COLO829 (cell line): ENCODE data around the gene TUBAL3.
A peak's percentile ranks its signal among the peaks of the same experiment; 100 is the strongest.
"Not testable (repeated sequence)": the region's sequence is repeated elsewhere in the genome, so short reads cannot be mapped to it uniquely, and the experiment has no call there.

Source experiments
- DNase-seq: peaks from one replicate; pipeline ENCODE4 v3.0.0; 2012; ENCODE audit warnings: low spot score

The TUBAL3 gene

DNA sequence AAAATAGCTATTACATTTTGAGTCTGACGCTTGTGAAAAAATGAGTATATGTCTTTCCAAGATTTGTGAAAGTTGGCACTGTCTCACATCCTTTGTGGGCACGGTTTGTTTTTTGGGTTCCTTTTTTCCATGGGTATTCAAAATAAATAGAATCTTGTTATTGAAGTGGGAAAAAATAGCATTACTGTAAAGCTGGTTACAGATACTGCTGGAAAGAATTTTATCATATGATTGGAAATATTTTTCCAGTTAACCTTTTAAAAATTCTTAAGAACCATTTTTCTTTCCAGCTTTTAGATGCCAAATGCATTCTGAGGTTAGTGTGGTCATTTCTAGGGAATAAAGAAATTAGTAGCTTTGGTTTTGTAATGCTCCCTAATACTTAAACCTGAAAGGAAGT lies 19.1 kb upstream of the TUBAL3 start:
- DNase-seq = no peak

DNA sequence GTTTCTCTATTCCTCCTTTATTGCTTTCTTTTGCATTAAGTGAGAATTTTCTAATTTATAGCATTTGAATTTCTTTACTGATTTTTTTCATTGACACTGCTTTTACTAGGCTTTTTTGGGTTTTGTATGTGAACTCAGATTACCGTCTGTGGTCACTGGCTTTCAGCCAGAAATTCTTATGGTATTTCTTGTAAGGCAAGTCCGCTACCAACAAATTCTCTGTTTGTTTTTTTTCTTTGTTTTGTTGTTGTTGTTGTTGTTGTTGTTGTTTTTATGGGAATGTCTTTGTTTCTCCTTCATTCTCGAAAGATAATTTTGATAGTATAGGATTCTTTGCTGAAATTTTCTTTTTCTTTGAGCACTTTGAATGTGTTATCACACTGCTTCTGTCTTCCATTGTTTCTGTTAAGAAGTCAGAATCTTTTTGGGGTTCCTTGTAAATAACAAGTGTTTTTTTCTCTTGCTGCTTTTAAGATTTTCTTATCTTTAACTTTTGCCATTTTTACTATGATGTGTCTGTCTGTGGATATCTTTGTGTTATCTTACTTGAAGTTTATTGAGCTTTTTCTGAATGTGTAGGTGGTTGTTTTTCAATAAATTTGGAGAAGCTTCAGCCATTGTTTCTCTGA lies 15.0 kb upstream of the TUBAL3 start:
- no peak for DNase-seq

DNA sequence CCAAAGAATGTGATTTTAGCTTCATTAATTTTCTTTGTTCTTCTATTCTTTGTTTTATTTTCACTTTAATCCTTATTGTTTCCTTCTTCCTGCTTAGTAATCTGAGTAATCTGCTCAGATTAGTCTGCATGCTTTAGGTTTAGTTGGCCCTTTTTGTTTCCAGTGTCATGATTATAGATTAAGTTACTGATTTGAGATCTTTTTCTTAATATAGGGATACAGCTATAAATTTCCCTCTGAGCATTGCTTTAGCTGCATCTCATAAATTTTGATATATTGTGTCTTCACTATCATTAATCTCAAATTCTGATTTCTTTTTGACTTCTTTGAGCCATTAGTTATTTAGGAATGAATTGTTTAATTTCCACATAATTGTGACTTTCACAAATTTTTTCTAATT lies 14.0 kb upstream of the TUBAL3 start:
- DNase-seq = no peak

DNA sequence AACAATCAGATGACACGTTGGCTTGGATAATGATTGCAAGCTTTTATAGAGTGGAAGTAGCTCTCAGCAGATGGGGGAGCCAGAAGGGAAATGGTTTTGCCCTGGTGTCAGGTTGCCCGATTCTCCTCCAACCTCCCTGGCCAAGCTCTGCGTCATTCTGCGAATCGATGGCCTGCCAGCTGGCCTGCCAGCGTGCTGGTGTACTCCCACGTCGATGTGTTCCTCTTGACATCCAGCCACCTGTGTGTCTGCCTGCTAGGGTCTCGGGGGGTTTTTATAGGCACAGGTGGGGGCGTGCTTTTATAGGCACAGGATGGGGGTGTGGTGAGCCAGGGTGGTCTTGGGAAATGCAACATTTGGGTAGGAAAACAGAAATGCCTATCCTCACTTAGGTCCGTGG lies 12.4 kb upstream of the TUBAL3 start:
- DNase-seq = no peak

DNA sequence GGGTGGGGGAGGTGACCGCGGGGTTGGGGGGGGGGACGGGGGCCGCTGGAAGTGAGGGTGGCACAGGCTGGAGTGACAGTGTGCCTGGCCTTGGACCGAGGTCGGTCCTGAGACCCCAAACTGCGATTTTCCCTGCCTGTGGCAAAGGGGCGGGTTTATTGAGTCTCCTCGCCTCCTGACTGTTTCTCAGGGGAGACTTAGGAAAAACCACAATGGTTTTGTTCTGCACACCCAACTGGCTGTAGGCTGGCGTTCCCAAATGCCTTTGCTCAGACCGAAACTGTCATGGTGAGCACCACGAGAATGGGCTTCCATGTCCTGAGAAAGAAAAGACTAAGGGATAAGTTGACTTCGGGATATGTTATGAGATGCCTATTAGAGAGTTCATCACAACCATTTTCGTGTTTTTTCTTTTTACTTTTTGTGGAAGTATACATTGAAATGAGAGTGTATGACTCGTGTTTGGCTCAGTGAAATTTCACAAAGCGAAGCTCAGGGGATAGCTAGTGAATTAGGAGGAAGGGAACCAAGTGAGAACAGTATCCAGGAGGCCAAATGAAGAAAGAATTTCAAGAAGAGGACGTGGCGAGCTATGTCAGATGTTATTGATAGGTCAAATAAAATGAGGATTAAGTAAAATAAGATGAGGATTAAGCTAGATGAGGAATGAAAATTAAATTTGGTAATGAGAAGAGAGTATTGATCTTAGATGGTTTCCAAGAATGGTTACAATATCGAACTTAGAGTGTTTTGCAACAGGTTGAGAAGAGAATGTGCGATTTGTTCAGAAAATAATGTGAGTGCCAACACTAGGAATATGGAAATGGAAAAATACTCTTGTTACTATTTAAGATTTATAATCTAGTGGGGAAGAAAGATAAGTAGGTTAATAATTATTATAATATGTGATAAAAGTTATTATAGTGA lies 8.6 kb upstream of the TUBAL3 start:
- DNase-seq = peak; percentile 16

DNA sequence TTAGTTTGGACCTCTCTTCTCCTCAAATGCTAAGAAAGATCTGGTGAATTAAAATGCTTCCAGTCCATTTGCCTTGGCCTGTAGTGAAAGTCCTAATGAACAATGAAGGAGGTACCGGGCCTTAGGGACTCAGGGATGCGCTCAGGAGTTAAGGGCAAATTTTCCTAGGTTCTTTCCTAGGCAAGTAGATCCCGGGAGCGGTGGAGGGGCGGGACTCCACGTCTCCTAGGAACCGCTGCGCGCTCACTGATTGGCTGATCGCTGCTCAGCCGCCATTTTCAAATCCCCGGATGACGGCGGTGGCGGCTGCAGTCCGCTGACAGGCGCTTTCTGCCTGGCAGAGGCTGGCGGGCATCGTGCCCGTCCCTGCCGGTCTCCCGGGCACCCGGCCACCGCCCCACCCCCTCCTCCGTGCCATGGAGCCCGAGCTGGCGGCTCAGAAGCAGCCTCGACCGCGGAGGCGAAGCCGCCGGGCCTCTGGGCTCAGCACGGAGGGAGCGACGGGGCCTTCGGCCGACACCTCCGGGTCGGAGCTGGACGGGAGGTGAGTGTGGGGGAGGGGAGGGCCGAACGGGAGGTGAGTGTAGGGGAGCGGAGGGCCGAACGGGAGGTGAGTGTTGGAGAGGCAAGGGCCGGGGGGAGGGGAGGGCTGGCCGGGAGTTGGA lies 7.8 kb upstream of the TUBAL3 start, which contains the start of gene NET1:
Gene NET1 (plus strand): TSS at position 281 of the 665 bp plus-strand sequence. CDS start 136 bp downstream, at position 417.
- peak; percentile 95 for DNase-seq

DNA sequence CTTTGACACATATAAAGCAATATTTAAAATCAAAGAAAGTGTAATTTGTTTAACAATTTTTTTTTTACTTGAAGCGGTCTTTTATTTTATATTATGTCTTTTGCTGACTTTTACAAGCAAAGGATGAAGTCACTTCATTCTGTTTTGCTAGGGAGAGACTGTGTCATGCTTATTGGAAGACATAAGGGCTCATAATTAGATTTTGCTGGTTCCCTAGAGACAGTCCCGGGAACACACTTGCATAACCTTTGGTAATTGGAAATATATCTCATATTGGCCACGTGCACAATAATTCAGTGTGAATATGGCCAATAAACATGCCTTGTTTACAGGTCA lies 7.3 kb upstream of the TUBAL3 start:
- DNase-seq = no peak

DNA sequence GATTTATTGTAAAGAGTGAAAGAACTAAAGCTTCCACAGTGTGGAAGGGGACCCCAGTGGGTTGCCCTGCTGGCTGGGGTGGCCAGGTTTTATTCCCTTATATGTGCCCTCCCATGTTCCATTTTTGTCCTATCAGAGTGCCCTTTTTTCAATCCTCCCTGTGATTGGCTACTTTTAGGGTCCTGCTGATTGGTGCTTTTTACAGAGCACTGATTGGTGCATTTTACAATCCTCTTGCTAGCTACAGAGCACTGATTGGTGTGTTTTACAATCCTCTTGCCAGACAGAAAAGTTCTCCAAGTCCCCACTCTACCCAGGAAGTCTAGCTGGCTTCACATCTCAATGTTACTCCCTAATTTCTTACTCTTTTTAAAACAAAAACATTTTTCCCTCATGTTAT lies 6.2 kb upstream of the TUBAL3 start:
- DNase-seq = not testable (repeated sequence)

DNA sequence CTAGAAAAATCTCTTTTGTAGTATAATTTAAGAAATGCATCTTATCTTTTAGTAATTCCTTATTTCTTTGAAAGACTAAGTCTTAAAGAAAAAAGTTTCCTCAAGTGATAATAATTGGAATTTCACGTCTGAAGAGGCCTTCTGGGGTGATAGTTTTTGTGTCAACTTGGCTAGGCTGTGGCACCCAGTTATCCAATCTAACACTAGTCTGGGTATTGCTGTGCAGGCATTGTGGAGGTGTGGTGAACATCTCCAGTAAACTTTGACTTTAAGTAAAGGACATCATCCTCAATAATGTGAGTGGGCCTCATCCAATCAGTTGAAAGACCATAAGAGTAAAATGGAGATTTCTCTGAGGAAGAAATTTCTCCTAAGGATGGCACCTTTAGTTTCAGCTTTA lies 2.3 kb upstream of the TUBAL3 start:
- no peak for DNase-seq

DNA sequence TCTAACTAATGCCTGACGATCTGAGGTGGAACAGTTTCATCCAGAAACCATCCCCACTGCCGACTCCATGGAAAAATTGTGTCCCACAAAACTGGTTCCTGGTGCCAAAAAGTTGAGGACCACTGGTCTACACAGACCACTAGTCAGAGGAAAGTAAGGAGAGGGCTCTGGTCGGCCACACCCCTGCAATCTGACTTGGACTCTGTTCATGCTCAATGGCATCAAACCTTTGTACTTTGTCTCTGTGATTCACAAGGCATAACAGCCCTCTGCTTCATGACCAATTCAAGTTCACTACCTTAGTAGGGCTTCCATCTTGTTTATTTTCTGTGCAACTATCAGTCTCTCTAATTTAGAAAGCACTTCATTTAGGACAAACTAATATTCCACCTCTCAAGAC lies 1.8 kb downstream of the TUBAL3 start:
- no peak for DNase-seq

DNA sequence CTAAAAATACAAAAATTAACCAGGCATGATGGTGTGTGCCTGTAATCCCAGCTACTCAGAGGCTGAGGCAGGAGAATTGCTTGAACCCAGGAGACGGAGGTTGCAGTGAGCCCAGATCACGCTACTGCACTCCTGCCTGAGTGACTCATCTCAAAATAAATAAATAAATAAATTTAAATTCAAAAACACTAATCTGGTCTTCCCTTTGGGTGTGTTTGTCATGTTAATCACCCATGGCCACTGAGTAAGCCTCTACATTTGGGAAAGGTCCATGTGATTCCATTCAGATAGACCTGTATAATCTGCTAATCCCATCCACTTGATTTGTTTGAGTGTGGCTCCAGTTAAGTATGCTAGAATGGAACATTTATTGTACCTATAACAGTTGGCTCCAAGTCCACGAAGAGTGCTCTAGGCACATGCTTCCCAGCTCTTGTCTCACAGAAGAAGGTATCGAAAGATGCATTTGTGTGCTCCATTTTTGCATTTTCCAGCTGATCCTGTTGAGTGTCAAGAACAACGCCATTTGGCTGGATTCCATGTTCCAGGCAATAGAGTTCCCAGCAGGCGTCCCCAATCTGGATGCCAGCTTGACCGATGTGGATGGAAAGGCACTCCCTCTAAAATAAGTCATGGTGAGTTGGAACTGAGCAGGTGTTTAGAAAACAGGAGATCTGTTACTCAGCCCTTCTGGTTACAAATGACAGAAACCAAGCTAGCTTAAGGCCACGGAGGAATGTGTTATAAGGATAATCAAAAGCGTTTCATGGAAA lies 4.0 kb downstream of the TUBAL3 start:
- DNase-seq = no peak

DNA sequence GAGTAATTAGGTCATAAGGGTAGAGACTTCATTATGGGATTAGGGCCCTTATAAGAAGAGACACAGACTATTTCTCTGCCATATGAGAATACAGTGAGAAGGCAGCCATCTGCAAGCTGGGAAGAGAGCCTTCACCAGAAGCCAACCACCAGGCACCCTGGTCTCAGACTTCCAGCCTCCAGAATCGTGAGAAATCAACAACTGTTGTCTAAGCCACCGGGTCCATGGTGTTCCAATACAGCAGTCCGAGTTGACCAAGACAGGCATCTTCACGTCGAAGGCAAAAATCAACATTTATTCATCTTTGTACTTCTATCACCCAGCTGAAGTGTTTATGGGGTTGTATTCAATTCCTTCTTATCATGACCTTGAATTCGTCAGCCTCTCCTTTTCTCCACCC lies 5.3 kb downstream of the TUBAL3 start:
- no peak for DNase-seq

DNA sequence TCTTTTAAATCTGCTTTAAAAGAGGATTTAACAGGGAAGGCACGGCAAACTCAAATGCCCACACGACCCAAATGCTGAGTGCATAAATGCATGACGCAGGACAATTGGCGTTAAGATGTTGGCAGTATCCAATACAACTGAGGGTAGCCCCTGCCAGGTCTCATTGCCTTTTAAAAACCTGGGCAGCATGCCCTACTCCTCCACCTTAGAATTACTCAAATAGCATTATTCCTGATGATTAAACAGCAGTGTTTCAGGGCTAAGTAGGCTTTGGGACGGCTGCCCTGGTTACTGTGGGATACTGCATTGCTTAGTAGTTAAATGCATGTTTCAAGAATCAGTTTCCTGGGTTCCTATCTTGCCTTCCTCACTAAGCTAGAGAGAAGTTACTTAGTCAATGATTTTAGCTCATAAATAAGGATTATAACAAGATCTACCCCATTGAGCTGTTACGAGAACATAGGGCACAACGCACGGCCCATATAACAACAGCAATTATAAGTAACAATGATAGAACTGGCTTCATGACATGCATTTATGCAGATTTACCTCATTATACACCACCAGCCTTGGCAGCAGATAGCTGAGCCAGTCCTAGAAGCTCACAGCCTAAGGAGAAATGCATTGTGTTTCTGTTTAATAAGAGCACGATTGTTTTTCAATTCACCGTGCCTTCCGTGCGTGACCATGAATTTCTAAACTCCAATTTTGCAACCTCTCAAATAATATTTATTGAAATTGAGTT lies 7.9 kb downstream of the TUBAL3 start:
- DNase-seq = no peak

DNA sequence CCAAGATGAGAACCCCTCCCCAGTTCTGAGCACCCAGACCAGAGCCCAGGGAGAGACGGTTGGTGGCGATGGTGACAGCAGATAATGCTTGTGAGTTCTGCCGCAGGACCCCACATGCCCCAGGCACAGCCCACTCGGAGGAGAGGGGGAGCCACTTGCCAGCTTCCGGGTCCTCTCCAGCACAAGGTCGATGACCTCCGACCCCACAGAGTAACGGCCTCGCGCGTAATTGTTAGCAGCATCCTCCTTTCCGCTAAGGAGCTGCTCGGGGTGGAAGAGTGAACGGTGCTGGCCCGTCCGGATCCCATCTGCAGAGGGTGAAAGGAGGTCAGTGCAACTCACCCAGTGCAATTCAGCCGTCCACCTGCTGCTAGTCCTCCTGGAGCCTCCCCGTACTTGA lies 9.5 kb downstream of the TUBAL3 start:
- DNase-seq = no peak

DNA sequence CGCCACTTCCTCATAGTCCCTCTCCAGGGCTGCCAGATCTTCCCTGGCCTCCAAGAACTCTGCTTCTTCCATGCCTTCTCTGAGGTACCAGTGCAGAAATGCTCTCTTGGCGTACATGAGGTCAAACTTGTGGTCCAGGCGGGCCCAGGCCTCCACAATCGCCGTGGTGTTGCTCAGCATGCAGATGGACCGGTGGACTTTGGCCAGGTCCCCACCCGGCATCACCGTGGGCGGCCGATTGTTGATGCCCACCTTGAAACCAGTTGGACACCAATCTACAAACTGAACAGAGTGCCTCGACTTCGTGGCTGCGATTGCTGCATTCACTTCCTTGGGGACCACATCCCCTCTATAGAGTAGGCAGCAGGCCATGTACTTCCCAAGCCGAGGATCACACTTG lies 11.1 kb downstream of the TUBAL3 start:
- no peak for DNase-seq

DNA sequence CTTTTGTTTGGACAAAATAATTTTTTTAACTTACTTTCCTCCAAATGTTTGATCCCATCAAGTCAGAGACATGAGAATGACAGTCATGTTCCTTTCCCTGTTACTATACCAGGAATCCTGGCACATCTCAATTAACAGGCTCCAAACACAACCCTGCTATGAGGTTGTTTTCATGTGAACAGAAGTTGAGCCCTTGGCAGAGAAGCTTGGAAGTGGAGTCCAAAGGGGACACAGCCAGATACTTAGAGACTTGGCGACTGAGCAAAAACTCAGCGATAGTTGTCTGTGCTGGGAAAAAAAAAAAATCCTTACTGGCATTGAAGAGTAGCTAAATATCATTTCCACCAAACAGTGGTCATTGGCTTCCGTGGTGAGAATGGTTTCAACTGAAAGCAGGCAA lies 12.8 kb downstream of the TUBAL3 start:
- DNase-seq = no peak

DNA sequence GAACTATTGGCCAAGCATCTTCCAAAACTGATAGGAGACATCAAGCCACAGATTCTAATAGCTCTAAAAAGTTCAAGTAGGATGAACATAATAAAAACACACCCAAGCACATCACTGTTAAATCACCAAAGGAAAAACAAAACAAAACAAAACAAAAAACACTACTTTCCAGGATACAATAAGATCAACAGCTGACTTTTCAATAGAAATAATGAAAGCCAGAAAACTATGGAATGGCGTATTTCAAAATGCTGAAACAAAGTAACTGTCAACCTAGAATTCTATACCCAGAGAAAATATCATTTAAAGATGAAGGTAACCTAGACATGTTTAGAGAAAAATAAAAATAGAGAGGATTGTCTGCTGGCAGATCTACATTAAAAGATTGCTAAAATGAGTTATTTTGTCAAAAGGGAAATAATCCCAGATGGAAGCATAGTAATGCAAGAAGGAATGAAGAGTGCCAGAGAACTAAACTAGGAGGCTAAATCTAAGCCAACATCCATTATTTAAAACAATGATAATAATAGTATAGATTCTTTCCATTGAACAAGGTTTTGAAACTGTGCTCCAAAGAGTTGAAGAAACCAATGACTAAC lies 13.9 kb downstream of the TUBAL3 start:
- no peak for DNase-seq

DNA sequence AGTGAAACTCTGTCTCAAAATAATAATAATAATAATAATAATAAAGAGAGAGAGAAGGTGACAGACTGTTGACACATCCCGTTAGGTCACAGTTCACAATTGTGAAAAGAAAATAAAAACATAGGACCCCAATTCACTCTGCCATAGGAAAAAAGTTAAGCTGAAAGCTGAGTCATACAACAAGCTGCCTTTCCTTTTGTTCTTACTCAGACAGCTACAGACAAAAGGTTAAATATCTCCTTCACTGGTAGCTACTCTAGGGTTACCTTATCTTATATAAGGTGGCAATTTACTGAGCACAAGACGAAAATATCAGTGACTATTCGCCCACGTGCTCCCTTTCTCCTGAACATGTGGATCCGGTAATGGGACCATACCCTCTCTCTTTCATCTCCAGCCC lies 17.5 kb downstream of the TUBAL3 start:
- no peak for DNase-seq

DNA sequence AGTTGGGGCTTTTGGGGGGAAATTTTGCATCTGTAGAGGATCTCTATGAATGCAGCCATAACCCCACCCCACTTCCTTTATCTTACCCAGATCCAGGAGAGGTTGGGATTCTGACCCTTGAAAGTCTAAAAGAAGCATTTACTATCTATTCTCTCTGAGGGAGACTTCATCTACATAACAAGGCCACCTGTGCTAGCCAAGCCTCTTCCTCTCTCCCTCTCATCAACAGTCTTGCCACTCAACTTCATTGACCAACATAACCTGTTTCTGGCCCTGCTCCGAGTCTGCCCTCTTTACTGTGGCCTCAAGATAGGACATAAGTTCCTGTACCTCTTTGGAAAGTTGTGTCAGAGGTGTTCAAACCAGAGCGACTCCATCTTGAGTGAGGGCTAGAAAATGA lies 19.4 kb downstream of the TUBAL3 start:
- DNase-seq = no peak

DNA sequence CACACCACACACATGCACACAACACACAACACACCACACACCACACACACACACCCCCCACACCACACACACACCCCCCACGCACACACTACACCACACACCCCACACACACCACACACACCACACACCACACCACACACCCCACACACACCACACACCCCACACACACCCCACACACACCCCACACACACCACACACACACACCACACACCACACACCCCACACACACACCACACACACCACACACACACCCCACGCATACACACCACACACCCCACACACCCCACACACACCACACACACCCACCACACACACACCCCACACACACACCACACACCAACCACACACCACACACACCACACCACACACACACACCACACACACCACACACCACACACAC lies 23.4 kb downstream of the TUBAL3 start:
- no peak for DNase-seq

DNA sequence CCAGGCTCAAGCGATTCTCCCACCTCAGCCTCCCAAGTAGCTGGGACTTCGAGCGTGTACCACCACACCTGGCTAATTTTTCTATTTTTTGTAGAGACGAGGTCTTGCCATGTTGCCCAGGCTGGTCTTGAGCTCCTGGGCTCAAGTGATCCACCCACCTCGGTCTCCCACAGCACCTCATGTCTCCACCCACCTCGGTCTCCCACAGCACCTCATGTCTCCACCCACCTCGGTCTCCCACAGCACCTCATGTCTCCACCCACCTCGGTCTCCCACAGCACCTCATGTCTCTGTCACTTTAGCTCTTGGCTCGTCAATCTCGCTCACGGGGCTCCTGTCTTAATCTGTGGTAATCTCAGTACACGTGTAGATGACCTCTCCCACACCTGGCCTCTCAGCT lies 24.2 kb downstream of the TUBAL3 start:
- not testable (repeated sequence) for DNase-seq
